Measurements from ENCODE around the gene NOCT.
"Not testable (repeated sequence)": the region's sequence is repeated elsewhere in the genome, so short reads cannot be mapped to it uniquely, and the experiment has no call there.

Gene NOCT

GRCh38 chr4:139011225-139011950 is 4.2 kb upstream of the NOCT start:
- no peak for DNase-seq

GRCh38 chr4:139014371-139015268 is 961 bp upstream of the NOCT start:
- no peak for DNase-seq

- peak; percentile 22 for DNase-seq
Measured at GRCh38 chr4:139015948-139016471, 429 bp downstream of the NOCT start.

- DNase-seq = peak; percentile 35
Measured at GRCh38 chr4:139017861-139018260, 2.3 kb downstream of the NOCT start.

- DNase-seq = no peak
Measured at GRCh38 chr4:139018501-139018900, 2.9 kb downstream of the NOCT start.

- DNase-seq = no peak
Measured at GRCh38 chr4:139018971-139019758, 3.6 kb downstream of the NOCT start.

GRCh38 chr4:139020384-139020783 is 4.8 kb downstream of the NOCT start:
- DNase-seq = no peak

GRCh38 chr4:139021071-139021470 is 5.5 kb downstream of the NOCT start:
- not testable (repeated sequence) for DNase-seq

GRCh38 chr4:139022835-139023234 is 7.3 kb downstream of the NOCT start:
- DNase-seq = no peak

GRCh38 chr4:139024686-139025085 is 9.1 kb downstream of the NOCT start:
- DNase-seq = no peak

GRCh38 chr4:139025841-139026240 is 10.3 kb downstream of the NOCT start:
- DNase-seq = no peak

- no peak for DNase-seq
Measured at GRCh38 chr4:139027776-139028175, 12.2 kb downstream of the NOCT start.

- DNase-seq = no peak
Measured at GRCh38 chr4:139028191-139028661, 12.6 kb downstream of the NOCT start.

GRCh38 chr4:139029866-139030363 is 14.3 kb downstream of the NOCT start:
- DNase-seq = not testable (repeated sequence)

- peak; percentile 40 for DNase-seq
Measured at GRCh38 chr4:139030614-139031235, 15.1 kb downstream of the NOCT start.

GRCh38 chr4:139035650-139036049 is 20.1 kb downstream of the NOCT start:
- no peak for DNase-seq

- DNase-seq = no peak
Measured at GRCh38 chr4:139036885-139037284, 21.3 kb downstream of the NOCT start.

- no peak for DNase-seq
Measured at GRCh38 chr4:139038874-139039443, 23.4 kb downstream of the NOCT start.

- no peak for DNase-seq
Measured at GRCh38 chr4:139042981-139043460, 27.4 kb downstream of the NOCT start.

- DNase-seq = no peak
Measured at GRCh38 chr4:139044291-139044690, 28.7 kb downstream of the NOCT start.

- no peak for DNase-seq
Measured at GRCh38 chr4:139048026-139048425, 32.4 kb downstream of the NOCT start.

- DNase-seq = no peak
Measured at GRCh38 chr4:139050446-139050845, 34.9 kb downstream of the NOCT start.

Measured in GF-D8 (cell line).